Measurements from ENCODE around the gene RTL10. TPM values are rescaled to one million over a fixed set of nuclear protein-coding genes. Genes with fewer than 3 reads are reported as not detected.

The RTL10 gene
- total and polyA plus RNA-seq, 4 donors, result 7.4 to 22.7 (median 11.6) TPM

DNA sequence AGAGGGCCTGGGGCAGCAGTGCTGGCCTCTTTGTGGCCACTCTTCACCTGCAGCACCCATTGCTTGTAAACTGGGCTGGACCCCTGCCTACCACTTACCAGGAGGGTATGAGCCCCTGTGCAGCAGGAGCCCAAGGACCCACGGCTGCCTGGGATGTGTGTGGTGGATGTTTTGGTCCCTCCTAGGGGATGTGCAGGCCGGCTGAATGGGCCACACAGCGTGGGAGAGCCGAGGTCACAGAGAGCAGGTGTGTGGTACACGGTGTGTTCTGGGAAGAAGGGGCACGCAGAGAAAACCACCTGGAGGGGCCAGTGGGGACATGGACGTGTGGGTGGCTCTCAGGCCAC is 19.3 kb upstream of the RTL10 start:
- H3K27ac ChIP-seq (ENCODE audit: low read depth in 1 of 2, low read length in 1 of 2), result peak overlapping the region in 1 of 2 donors; percentile 73
- no peak overlapping the region for H3K9ac ChIP-seq (ENCODE audit: insufficient read depth in 1 of 2, low read length in 2 of 2)

DNA sequence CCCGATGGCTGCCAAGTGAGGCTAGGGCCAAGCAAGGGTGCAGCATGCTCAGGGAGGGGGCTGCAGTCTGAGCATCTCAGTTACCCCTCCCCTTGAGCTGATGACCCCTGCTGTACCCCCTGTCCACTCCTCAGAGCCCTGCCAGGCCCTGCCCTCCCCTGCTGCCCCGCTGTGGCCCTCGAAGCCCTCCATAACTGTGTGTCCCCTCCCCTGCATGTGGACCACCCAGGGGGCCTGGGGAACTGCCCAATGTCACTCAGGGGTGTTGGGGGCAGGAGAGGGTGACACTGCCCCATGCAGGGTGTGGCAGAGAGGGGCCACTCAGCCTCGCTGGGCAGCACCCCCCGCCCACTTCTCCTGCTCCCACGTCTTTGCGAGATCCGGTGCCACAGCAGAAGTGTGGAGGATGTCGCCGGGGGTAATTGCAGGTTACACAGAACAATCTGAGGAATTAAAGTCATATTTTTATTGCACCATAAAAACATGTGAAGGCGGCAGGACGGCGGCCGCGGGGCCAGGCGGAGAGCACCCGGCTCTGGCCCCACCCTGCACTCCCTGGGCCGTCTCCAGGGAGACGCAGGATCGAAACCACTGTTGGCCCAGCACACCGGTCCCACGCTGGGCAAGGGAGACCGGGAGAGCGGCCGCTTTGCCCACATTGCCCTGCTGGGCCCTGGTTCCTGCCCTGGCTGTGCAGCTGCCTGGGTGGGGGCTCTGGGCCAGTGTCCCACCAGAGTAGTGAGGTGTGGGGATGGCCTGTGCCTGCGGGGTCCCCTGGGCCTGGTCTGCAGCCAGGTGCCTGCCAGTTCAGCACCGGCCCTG is 18.7 kb upstream of the RTL10 start:
- Histone ChIP-seq H3K9ac (ENCODE audit: insufficient read depth in 1 of 2, low read length in 2 of 2) (no peak overlapping the region), H3K27me3 (ENCODE audit: control insufficient read depth in 3 of 3, insufficient read depth in 3 of 3, low read length in 2 of 3) (no peaks in the 10 kb centered on the region), H3K4me3 (no peak overlapping the region), H3K9me3 (ENCODE audit: control insufficient read depth in 4 of 4, insufficient read depth in 3 of 4, low read length in 3 of 4) (no peaks in the 10 kb centered on the region), H3K27ac (ENCODE audit: low read depth in 1 of 2, low read length in 1 of 2) (peak overlapping the region in 1 of 2 donors; percentile 73), H3K4me1 (ENCODE audit: control insufficient read depth in 5 of 5, insufficient read depth in 5 of 5, low read length in 5 of 5) (peaks cover 0 to 21% (median 0%) of the 10 kb centered on the region in 5 donors), H3K36me3 (ENCODE audit: control insufficient read depth in 4 of 4, insufficient read depth in 4 of 4, low read length in 4 of 4) (peaks cover 0 to 3% (median 0%) of the 10 kb centered on the region in 4 donors)
- ATAC-seq (ENCODE audit: insufficient read depth, low FRiP score) (no peak), DNase-seq (peak in 1 of 3 donors; percentile 10)
- TF ChIP-seq, protein P1, sequence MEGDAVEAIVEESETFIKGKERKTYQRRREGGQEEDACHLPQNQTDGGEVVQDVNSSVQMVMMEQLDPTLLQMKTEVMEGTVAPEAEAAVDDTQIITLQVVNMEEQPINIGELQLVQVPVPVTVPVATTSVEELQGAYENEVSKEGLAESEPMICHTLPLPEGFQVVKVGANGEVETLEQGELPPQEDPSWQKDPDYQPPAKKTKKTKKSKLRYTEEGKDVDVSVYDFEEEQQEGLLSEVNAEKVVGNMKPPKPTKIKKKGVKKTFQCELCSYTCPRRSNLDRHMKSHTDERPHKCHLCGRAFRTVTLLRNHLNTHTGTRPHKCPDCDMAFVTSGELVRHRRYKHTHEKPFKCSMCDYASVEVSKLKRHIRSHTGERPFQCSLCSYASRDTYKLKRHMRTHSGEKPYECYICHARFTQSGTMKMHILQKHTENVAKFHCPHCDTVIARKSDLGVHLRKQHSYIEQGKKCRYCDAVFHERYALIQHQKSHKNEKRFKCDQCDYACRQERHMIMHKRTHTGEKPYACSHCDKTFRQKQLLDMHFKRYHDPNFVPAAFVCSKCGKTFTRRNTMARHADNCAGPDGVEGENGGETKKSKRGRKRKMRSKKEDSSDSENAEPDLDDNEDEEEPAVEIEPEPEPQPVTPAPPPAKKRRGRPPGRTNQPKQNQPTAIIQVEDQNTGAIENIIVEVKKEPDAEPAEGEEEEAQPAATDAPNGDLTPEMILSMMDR (IDR thresholded peaks at IDR 0.05; ENCODE audit: control extremely low read depth, extremely low read depth), result no peak
- WGBS, 2 donors, result 71 to 87% methylated on average over 27 of the region's 27 CpGs

More for the DNA sequence above, 19.3 kb upstream of the RTL10 start:
- WGBS, 2 donors, result 74 to 94% methylated on average over 7 of the region's 7 CpGs
- DNase-seq (no peak), ATAC-seq (ENCODE audit: insufficient read depth, low FRiP score) (no peak)
- H3K9me3 ChIP-seq (ENCODE audit: control insufficient read depth in 4 of 4, insufficient read depth in 3 of 4, low read length in 3 of 4), result no peaks in the 10 kb centered on the region
- H3K36me3 ChIP-seq (ENCODE audit: control insufficient read depth in 4 of 4, insufficient read depth in 4 of 4, low read length in 4 of 4), result peaks cover 0 to 3% (median 0%) of the 10 kb centered on the region in 4 donors
- peaks cover 0 to 21% (median 0%) of the 10 kb centered on the region in 5 donors for H3K4me1 ChIP-seq (ENCODE audit: control insufficient read depth in 5 of 5, insufficient read depth in 5 of 5, low read length in 5 of 5)
- no peak overlapping the region for H3K4me3 ChIP-seq
- TF ChIP-seq, protein P1 (IDR thresholded peaks at IDR 0.05; ENCODE audit: control extremely low read depth, extremely low read depth), result no peak
- H3K27me3 ChIP-seq (ENCODE audit: control insufficient read depth in 3 of 3, insufficient read depth in 3 of 3, low read length in 2 of 3), result no peaks in the 10 kb centered on the region

DNA sequence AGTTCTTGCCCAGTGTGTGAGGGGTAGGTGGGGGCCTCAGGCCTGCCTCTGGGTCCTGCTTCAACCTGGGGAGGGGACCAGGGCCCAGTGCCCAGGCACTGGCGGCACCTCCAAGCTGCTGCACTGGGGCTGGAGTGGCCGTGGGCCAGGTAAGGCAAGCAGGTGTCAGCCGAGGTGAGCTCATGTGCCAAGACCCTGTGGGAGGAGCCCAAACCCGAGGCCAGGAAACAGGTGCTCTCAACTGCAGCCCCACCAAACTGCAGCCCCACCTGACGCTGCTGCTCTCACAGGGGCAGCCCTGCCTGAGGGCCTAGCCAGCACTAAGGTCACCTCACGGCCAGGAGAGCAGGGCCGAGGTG is 18.1 kb upstream of the RTL10 start:
- no peaks in the 10 kb centered on the region for H3K27me3 ChIP-seq (ENCODE audit: control insufficient read depth in 3 of 3, insufficient read depth in 3 of 3, low read length in 2 of 3)
- WGBS, 2 donors, result 56 to 57% methylated on average over 7 of the region's 7 CpGs
- H3K36me3 ChIP-seq (ENCODE audit: control insufficient read depth in 4 of 4, insufficient read depth in 4 of 4, low read length in 4 of 4), result peaks cover 0 to 3% (median 0%) of the 10 kb centered on the region in 4 donors
- no peak overlapping the region for H3K9ac ChIP-seq (ENCODE audit: insufficient read depth in 1 of 2, low read length in 2 of 2)
- no peaks in the 10 kb centered on the region for H3K9me3 ChIP-seq (ENCODE audit: control insufficient read depth in 4 of 4, insufficient read depth in 3 of 4, low read length in 3 of 4)
- H3K27ac ChIP-seq (ENCODE audit: low read depth in 1 of 2, low read length in 1 of 2), result no peak overlapping the region
- no peak for ATAC-seq (ENCODE audit: insufficient read depth, low FRiP score)
- peaks cover 0 to 21% (median 0%) of the 10 kb centered on the region in 5 donors for H3K4me1 ChIP-seq (ENCODE audit: control insufficient read depth in 5 of 5, insufficient read depth in 5 of 5, low read length in 5 of 5)
- TF ChIP-seq, protein P1 (IDR thresholded peaks at IDR 0.05; ENCODE audit: control extremely low read depth, extremely low read depth), result no peak
- H3K4me3 ChIP-seq, result no peak overlapping the region
- DNase-seq, result peak in 2 of 3 donors; percentile 24 to 25

All from lung (tissue), 12 donors.